HepG2 (cell line): ENCODE data around the gene CCM2L. TPM values are rescaled to one million over a fixed set of nuclear protein-coding genes. Genes with fewer than 3 reads are reported as not detected.

ENCODE experiments used
- CBX1 ChIP-seq: IDR thresholded peaks from one replicate; pipeline ENCODE4 v1.6.1; 2016; ENCODE audit warnings: antibody characterized with exemption, low read depth
- CEBPB ChIP-seq: IDR thresholded peaks from 2 replicates; pipeline ENCODE4 v1.6.1; 2011; ENCODE audit warnings: low read depth, low read length, improper control_type of control experiment, borderline replicate concordance
- KDM2A ChIP-seq: sonication (generic); formaldehyde crosslinking; IDR thresholded peaks from 2 replicates; pipeline ENCODE4 v1.4.0; 2020; ENCODE audit warnings: low read depth, missing genetic modification reagents, borderline replicate concordance
- KDM5B ChIP-seq: sonication (generic); formaldehyde crosslinking; IDR thresholded peaks from 2 replicates; pipeline ENCODE4 v1.4.0; 2020; ENCODE audit warnings: missing genetic modification reagents, mild to moderate bottlenecking, borderline replicate concordance
- MBD4 ChIP-seq: IDR thresholded peaks from 2 replicates; pipeline ENCODE4 v1.6.1; 2012; ENCODE audit warnings: low read length, inconsistent platforms, borderline replicate concordance
- MYC ChIP-seq: sonication (generic); formaldehyde crosslinking; IDR thresholded peaks from 2 replicates; pipeline ENCODE4 v1.9.0; 2021; ENCODE audit warnings: missing genetic modification reagents, borderline replicate concordance
- NKX3-1 ChIP-seq: sonication (generic); formaldehyde crosslinking; IDR thresholded peaks from 2 replicates; pipeline ENCODE4 v1.5.0; 2020; ENCODE audit warnings: missing genetic modification reagents
- SRF ChIP-seq: IDR thresholded peaks from 2 replicates; pipeline ENCODE4 v1.6.1; 2011; ENCODE audit warnings: mild to moderate bottlenecking, low read depth, low read length, moderate library complexity
- ZFP36L2 ChIP-seq: sonication (generic); formaldehyde crosslinking; IDR thresholded peaks from 2 replicates; pipeline ENCODE4 v1.4.0; 2020; ENCODE audit warnings: missing genetic modification reagents
- ZNF782 ChIP-seq: sonication (generic); formaldehyde crosslinking; IDR thresholded peaks from 2 replicates; pipeline ENCODE4 v1.4.0; 2020; ENCODE audit warnings: missing genetic modification reagents, mild to moderate bottlenecking, borderline replicate concordance
- polyA plus RNA-seq, 8 experiments: library from polyadenylated mRNA; depleted of rRNA in 3 of 8; stranded (reverse) in 7 of 8; unstranded in 1 of 8; fragments of >200 nt; fragmentation: Illumina TruSeq in 4 of 8; extraction: Trizol in 4 of 8; gene quantifications; 2 replicates each; pipeline versions ENCODE4 v1.2.1 to v1.2.3, GENCODE V29; 2011 to 2016; ENCODE audit warnings: low read depth in 4 of 8, missing spikeins in 1 of 8, mixed read lengths in 1 of 8; ENCODE audit not compliant: insufficient read depth in 1 of 8
- total RNA-seq, 5 experiments: library from RNA; depleted of rRNA; stranded (reverse); fragments of >200 nt; fragmentation: Illumina TruSeq; extraction: Trizol; gene quantifications; 2 replicates each; pipeline ENCODE4 v1.2.3, GENCODE V29; 2016; ENCODE audit warnings: low read depth in 1 of 5
- TF ChIP-seq, protein P1 (sequence below): sonication (generic); formaldehyde crosslinking; IDR thresholded peaks from 2 replicates; pipeline ENCODE4 v1.4.0; 2020; ENCODE audit warnings: missing genetic modification reagents
- TF ChIP-seq, protein P2 (sequence below), 2 experiments: sonication (generic) in 1 of 2; formaldehyde crosslinking in 1 of 2; IDR thresholded peaks; 2 replicates each; pipeline versions ENCODE4 v1.4.0 to v1.6.1; 2016 to 2020; ENCODE audit warnings: borderline replicate concordance in 1 of 2, low read depth in 1 of 2, mild to moderate bottlenecking in 1 of 2, missing genetic modification reagents in 1 of 2

Gene CCM2L
- total and polyA plus RNA-seq, 2 of the 13 experiments (the other 11 are each of a cell fraction or from before 2014, with no cell fraction given), result 0.15 TPM; not detected in 1

DNA sequence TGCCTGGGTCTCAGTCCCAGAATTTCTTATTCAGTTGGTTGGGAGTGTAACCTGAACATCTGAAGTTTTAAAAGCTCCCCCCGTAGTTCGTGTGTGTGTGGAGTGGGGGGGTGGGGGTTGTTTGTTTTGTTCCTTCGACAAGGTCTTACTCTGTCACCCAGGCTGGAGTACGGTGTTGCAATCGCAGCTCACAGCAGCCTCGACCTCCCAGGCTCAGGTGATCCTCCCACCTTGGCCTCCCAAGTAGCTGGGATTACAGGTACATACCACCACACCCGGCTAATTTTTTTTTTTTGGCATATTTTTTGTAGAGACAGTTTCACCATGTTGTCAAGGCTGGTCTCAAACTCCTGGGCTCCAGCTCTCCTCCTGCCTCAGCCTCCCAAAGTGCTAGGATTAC lies 3.1 kb downstream of the CCM2L start (continued):
- TF ChIP-seq, protein P1, sequence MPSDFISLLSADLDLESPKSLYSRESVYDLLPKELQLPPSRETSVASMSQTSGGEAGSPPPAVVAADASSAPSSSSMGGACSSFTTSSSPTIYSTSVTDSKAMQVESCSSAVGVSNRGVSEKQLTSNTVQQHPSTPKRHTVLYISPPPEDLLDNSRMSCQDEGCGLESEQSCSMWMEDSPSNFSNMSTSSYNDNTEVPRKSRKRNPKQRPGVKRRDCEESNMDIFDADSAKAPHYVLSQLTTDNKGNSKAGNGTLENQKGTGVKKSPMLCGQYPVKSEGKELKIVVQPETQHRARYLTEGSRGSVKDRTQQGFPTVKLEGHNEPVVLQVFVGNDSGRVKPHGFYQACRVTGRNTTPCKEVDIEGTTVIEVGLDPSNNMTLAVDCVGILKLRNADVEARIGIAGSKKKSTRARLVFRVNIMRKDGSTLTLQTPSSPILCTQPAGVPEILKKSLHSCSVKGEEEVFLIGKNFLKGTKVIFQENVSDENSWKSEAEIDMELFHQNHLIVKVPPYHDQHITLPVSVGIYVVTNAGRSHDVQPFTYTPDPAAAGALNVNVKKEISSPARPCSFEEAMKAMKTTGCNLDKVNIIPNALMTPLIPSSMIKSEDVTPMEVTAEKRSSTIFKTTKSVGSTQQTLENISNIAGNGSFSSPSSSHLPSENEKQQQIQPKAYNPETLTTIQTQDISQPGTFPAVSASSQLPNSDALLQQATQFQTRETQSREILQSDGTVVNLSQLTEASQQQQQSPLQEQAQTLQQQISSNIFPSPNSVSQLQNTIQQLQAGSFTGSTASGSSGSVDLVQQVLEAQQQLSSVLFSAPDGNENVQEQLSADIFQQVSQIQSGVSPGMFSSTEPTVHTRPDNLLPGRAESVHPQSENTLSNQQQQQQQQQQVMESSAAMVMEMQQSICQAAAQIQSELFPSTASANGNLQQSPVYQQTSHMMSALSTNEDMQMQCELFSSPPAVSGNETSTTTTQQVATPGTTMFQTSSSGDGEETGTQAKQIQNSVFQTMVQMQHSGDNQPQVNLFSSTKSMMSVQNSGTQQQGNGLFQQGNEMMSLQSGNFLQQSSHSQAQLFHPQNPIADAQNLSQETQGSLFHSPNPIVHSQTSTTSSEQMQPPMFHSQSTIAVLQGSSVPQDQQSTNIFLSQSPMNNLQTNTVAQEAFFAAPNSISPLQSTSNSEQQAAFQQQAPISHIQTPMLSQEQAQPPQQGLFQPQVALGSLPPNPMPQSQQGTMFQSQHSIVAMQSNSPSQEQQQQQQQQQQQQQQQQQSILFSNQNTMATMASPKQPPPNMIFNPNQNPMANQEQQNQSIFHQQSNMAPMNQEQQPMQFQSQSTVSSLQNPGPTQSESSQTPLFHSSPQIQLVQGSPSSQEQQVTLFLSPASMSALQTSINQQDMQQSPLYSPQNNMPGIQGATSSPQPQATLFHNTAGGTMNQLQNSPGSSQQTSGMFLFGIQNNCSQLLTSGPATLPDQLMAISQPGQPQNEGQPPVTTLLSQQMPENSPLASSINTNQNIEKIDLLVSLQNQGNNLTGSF, result no peak
- TF ChIP-seq MYC (CRISPR knock-in tag) (no peak), MBD4 (no peak), SRF (no peak), ZNF782 (CRISPR knock-in tag) (no peak), CEBPB (peak; percentile 44; the same call in 1 of the 2 replicates), KDM2A (CRISPR knock-in tag) (no peak), CBX1 (no peak), NKX3-1 (CRISPR knock-in tag) (no peak), ZFP36L2 (CRISPR knock-in tag) (no peak), KDM5B (no peak)
- TF ChIP-seq, protein P2, sequence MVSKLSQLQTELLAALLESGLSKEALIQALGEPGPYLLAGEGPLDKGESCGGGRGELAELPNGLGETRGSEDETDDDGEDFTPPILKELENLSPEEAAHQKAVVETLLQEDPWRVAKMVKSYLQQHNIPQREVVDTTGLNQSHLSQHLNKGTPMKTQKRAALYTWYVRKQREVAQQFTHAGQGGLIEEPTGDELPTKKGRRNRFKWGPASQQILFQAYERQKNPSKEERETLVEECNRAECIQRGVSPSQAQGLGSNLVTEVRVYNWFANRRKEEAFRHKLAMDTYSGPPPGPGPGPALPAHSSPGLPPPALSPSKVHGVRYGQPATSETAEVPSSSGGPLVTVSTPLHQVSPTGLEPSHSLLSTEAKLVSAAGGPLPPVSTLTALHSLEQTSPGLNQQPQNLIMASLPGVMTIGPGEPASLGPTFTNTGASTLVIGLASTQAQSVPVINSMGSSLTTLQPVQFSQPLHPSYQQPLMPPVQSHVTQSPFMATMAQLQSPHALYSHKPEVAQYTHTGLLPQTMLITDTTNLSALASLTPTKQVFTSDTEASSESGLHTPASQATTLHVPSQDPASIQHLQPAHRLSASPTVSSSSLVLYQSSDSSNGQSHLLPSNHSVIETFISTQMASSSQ (IDR thresholded peaks at IDR 0.05; ENCODE audit: low read depth), result no peak
- TF ChIP-seq, protein P2 (CRISPR knock-in tag; IDR thresholded peaks at IDR 0.05; ENCODE audit: borderline replicate concordance), result no peak
